ENCODE measurements around the gene MCF2L2. TPM values are rescaled to one million over a fixed set of nuclear protein-coding genes. Genes with fewer than 3 reads are reported as not detected.

MCF2L2 gene
- total RNA-seq, 1 experiment from 2014 or later, result 3.4 TPM

- TF ChIP-seq CTCF (IDR thresholded peaks at IDR 0.05; ENCODE audit: unreplicated experiment), result no peak
- DNase-seq (ENCODE audit: unreplicated experiment), result no peak
- Mint-ChIP-seq H3K9me3 (ENCODE audit: unreplicated experiment) (no peaks in the 10 kb centered on the region), H3K27ac (ENCODE audit: low read depth, unreplicated experiment) (no peak overlapping the region), H3K36me3 (ENCODE audit: insufficient read depth, unreplicated experiment) (no peaks in the 10 kb centered on the region), H3K27me3 (ENCODE audit: insufficient read depth, unreplicated experiment) (no peaks in the 10 kb centered on the region), H3K4me1 (ENCODE audit: insufficient read depth, unreplicated experiment) (peaks cover 10% of the 10 kb centered on the region), H3K4me3 (ENCODE audit: unreplicated experiment) (no peak overlapping the region)
- intact Hi-C loops (cut with micrococcal nuclease), result no loop called here
- CTCF ChIA-PET, result interaction anchor here (1.1 kb wide), 1 partner anchor 33 kb away, joined by 6 read pairs; no protein-coding TSS in a partner anchor
- POLR2A ChIA-PET, result no interaction called here
- no TSS peak for BruUV-seq (replicated peaks)
These were observed 277.3 kb downstream of the MCF2L2 start for GRCh38 chr3:183151086-183151485.

- BruUV-seq (replicated peaks), result no TSS peak
- Mint-ChIP-seq H3K27ac (ENCODE audit: low read depth, unreplicated experiment) (no peak overlapping the region), H3K4me1 (ENCODE audit: insufficient read depth, unreplicated experiment) (peaks cover 10% of the 10 kb centered on the region), H3K9me3 (ENCODE audit: unreplicated experiment) (no peaks in the 10 kb centered on the region), H3K36me3 (ENCODE audit: insufficient read depth, unreplicated experiment) (no peaks in the 10 kb centered on the region), H3K27me3 (ENCODE audit: insufficient read depth, unreplicated experiment) (no peaks in the 10 kb centered on the region), H3K4me3 (ENCODE audit: unreplicated experiment) (no peak overlapping the region)
- no peak for TF ChIP-seq CTCF (IDR thresholded peaks at IDR 0.05; ENCODE audit: unreplicated experiment)
- ChIA-PET CTCF (interaction anchor here (0.7 to 1.1 kb wide), 2 partner anchors 27 to 34 kb away, joined by 5 to 6 read pairs; no protein-coding TSS in a partner anchor), POLR2A (interaction anchor here (0.5 to 0.9 kb wide), 3 partner anchors 27 to 56 kb away, joined by 3 read pairs; partner anchors contain the start of gene MCCC1)
- intact Hi-C loops (cut with micrococcal nuclease), result no loop called here
- peak; percentile 72 for DNase-seq (ENCODE audit: unreplicated experiment)
These were observed 278.3 kb downstream of the MCF2L2 start for GRCh38 chr3:183149915-183150750.

- no TSS peak for BruUV-seq (replicated peaks)
- CTCF ChIA-PET, result interaction anchor here (0.6 to 1.4 kb wide), 3 partner anchors 26 to 146 kb away, joined by 3 to 4 read pairs (median 3); no protein-coding TSS in a partner anchor
- no peak overlapping the region for H3K27ac Mint-ChIP-seq (ENCODE audit: low read depth, unreplicated experiment)
- no peaks in the 10 kb centered on the region for H3K9me3 Mint-ChIP-seq (ENCODE audit: unreplicated experiment)
- H3K4me1 Mint-ChIP-seq (ENCODE audit: insufficient read depth, unreplicated experiment), result peaks cover 10% of the 10 kb centered on the region
- POLR2A ChIA-PET, result no interaction called here
- peak; percentile 77 for DNase-seq (ENCODE audit: unreplicated experiment)
- H3K27me3 Mint-ChIP-seq (ENCODE audit: insufficient read depth, unreplicated experiment), result no peaks in the 10 kb centered on the region
- no peaks in the 10 kb centered on the region for H3K36me3 Mint-ChIP-seq (ENCODE audit: insufficient read depth, unreplicated experiment)
- H3K4me3 Mint-ChIP-seq (ENCODE audit: unreplicated experiment), result no peak overlapping the region
- intact Hi-C loops (cut with micrococcal nuclease), result no loop called here
- TF ChIP-seq CTCF (IDR thresholded peaks at IDR 0.05; ENCODE audit: unreplicated experiment), result no peak
These were observed 280.4 kb downstream of the MCF2L2 start for GRCh38 chr3:183148056-183148455.

- TF ChIP-seq CTCF (IDR thresholded peaks at IDR 0.05; ENCODE audit: unreplicated experiment), result no peak
- Mint-ChIP-seq H3K27ac (ENCODE audit: low read depth, unreplicated experiment) (no peak overlapping the region), H3K36me3 (ENCODE audit: insufficient read depth, unreplicated experiment) (no peaks in the 10 kb centered on the region), H3K9me3 (ENCODE audit: unreplicated experiment) (no peaks in the 10 kb centered on the region), H3K27me3 (ENCODE audit: insufficient read depth, unreplicated experiment) (no peaks in the 10 kb centered on the region), H3K4me1 (ENCODE audit: insufficient read depth, unreplicated experiment) (peaks cover 10% of the 10 kb centered on the region), H3K4me3 (ENCODE audit: unreplicated experiment) (no peak overlapping the region)
- POLR2A ChIA-PET, result no interaction called here
- intact Hi-C loops (cut with micrococcal nuclease), result no loop called here
- BruUV-seq (replicated peaks), result no TSS peak
- CTCF ChIA-PET, result interaction anchor here (1.3 to 2.5 kb wide), 2 partner anchors 21 to 40 kb away, joined by 5 to 7 read pairs; no protein-coding TSS in a partner anchor
- DNase-seq (ENCODE audit: unreplicated experiment), result no peak
These were observed 284.1 kb downstream of the MCF2L2 start for GRCh38 chr3:183144363-183144762.
